Left forelimb (tissue), 1 donor: ENCODE data around the gene NT5E.
"Not testable (repeated sequence)": the region's sequence is repeated elsewhere in the genome, so short reads cannot be mapped to it uniquely, and the experiment has no call there.

Experiments
- DNase-seq: peaks from one replicate; pipeline ENCODE4 v3.0.0-alpha.2; 2018; ENCODE audit warnings: low spot score

Gene NT5E

DNA sequence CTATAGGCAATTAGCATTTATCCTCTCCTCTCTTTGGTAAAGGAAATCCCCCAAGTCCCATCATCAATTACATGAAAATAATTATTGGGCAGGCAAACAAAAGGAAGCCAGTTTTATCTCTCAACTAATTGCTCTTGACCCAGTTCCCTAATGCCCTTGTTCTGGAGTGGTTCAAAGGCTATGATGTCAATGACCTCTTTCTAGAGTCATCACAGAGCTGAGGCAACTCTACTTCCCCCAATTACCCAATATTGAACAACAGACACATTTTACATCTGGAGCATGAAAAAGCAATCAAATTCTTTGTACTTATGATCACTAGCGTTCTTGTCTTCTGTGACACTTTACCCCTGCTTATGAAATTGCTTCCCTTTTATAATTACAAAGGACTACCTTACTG is 43.5 kb downstream of the NT5E start:
- DNase-seq: no peak

DNA sequence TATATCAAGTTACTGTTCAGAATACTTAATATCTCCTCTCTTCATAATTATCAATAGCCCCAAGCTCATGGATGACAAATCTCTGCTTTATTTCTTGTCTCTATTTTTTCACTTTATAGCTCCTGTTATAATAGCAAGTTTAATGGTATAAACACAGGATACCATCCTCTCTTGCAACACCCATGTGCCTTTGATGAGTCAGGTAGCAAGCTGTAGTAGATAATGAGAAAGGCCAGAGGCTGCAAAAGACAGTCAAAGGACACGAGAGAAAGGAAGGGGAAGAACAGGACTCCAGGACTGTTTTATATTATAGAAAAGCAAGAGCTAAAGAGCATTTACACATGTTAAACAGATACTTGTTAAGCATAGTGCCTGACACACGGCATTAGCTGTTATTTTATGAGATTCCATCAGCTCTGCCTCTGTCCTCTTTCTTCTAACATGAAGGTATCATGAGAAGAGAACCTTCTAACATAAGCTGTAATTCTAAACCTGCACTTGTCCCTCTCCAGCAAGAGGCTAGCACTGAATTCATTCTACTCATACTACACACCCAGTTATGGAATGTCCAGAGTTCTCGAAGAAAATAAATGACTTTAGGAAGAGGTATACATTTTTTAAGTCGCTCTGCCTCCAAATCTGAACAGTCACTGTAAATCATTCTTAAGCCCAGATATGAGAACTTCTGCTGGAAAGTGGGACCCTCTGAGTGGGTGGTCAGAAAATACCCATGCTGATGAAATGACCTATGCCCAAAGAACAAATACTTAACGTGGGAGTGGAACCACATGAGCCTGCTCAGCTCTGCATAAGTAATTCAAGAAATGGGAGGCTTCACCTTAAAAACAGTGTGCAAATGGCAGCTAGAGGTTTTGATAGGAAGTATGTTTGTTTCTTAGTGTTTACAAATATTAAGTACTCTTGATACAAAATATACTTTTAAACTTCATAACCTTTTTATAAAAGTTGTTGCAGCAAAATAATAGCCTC is 45.0 kb downstream of the NT5E start:
- no peak for DNase-seq

DNA sequence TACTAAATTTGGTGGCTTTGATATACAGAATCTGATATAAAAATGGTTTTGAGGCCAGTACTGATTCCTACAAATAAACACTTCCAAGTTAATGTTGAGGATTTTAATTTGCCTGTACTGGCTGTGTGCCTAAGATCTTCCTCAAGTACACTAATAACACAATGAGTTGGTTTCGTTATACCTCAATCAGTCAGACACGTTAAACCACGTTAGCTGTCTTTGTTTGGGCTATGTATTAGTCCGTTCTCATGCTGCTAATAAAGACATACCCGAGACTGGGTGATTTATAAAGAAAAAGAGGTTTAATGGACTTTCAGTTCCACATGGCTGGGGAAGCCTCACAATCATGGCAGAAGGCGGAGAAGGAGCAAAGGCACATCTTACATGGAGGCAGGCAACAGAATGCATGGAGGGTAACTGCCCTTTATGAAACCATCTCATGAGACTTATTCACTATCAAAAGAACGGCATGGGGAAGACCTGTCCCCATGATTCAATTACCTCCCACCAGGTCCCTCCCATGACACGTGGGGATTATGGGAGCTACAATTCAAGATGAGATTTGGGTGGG is 46.2 kb downstream of the NT5E start:
- no peak for DNase-seq

DNA sequence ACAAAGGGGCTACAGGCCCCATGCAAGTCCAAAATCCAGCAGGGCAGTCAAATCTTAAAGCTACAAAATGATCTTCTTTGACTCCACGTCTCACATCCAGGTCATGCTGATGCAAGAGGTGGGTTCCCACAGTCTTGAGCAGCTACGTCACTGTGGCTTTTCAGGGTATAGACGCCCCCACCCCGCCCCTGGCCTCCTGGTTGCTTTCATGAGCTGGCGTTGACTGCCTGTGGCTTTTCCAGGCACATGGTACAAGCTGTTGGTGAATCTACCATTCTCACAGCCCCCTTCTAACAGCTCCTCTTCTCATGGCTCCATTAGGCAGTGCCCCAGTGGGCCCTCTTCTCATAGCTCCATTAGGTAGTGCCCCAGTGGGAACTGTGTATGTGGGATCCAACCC is 47.0 kb downstream of the NT5E start:
- DNase-seq: no peak

DNA sequence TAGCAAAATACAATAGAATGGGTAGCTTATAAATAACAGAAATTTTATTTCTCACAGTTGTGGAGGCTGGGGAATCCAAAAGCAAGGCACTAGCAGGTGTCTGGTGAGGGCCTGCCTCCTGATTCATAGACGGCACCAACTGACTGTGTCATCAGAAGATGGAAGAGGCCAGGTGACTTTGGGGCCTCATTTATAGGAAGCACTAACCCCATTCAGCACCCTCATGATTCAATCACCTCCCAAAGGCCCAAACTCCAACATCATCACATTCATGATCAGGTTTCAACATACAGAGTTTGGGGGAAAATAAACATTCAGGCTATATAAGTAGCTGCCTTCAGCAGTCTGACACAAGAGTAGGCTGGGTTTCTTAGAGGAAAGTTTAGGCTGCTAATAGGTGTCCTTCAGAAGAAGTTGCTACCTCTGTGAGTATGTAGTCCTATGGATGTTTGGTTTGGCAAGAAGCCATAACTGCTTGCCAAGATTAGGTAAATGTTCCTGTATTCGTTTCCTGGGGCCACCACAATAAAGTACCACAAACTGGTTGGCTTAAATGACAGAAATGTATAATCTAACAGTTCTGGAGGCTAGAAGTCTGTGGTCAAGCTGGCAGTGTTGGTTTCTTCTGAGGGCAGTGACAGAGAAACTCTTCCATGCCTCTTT is 48.8 kb downstream of the NT5E start:
- no peak for DNase-seq

DNA sequence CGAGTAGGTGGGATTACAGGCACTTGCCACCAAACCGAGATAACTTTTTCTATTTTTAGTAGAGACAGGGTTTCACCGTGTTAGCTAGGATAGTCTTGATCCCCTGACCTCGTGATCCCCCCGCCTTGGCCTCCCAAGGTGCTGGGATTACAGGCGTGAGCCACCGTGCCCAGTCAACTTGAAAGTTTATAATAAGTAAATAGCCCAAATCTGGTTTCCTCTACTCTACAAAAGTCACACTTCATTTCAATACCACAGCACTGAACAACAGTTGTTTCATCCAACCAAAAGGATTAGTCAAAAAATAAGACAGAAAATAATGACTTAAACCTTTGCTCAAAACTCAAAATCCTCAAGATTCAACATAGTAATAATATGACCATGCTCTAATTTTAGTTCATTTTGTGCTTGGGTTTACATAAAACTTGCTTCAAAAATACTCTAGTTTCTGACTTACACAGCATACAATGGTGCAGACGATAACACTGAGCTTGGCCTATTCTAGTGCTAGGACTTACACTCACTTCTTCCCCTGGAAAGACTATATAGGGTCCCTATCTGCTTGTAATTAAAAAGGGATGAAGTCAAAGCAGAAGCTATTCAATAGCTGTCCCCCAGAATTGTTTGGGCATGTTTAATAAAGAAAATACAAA is 56.7 kb downstream of the NT5E start:
- no peak for DNase-seq

DNA sequence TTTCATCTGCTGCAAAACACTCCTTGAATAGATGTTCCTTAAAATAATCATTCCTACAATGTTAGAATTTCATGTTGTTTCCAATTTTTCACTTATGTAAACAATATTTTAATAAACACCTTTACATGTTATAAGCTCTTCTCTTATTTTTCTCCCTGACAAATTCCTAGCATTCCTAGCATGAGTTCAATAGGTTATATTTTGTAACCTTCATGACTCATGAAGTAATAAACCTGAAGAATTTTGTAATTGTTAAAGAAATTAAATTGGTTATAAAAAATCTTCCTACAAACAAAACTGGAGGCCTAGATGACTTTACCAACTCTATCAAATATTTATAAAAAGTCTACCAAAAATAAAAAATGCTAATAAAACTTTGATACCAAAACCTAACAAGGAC is 66.3 kb downstream of the NT5E start:
- DNase-seq: no peak

DNA sequence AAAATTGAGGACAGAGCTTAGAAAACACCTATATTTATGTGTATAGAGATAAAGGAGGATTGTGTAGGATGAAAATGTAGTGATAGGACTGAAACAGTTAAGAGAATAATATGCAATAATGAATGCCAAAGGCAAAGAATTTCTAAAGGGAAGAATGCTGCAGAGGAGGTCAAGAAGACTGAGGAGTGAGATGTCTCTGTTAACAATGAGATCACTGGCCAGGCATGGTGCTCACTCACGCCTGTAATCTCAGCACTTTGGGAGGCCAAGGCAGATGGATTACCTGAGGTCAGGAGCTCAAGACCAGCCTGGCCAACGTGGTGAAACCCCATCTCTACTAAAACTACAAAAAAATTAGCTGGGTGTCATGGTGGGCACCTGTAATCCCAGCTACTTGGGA is 74.4 kb downstream of the NT5E start:
- not testable (repeated sequence) for DNase-seq

DNA sequence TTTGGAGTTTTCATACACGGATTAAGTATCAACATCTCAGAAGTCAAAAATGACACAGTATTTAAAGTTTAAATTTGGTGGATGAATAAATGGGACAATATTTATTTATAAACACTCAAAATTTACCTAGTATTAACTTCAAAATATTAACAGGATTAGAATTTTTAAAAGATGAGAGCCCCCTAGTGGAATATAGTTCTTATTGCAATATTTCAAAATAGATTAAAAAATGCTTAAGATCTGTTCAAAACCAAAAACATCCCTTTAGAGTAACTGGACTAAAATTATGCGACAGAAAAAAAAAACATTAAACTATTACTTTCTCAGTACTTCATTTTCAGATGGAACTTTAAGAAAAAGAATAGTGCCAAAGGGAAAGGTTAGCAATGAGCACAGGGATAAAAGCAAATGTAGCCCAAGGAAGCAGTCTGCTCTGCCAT is 87.2 kb downstream of the NT5E start:
- no peak for DNase-seq

DNA sequence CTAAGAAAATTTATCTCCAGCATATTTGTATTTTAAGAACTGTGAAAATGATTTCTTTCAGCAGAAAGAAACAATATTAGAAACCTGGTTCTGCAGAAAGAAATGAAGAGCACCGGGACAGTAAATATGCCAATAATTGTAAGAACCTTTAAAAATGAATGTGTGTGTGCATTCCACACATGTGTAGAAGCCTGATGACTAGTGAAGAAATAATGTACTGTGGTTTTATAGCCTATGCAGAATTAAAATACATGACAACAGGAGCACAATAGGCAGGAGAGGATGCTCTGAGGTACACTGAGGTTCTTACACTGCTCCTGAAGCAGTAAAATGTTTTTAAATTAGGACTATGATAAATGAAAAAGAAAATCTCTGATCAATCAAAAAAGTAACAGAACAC is 94.9 kb downstream of the NT5E start:
- DNase-seq: no peak
